Neural progenitor cell (in vitro differentiated cells): ENCODE data around the gene DUS1L.

Experiments
- CTCF ChIP-seq: fragments of 200-600 bp; sonication (generic); IDR thresholded peaks from 2 replicates; pipeline ENCODE4 v1.5.1; 2017; ENCODE audit warnings: antibody characterized with exemption, mild to moderate bottlenecking
- EZH2 ChIP-seq: fragments of 200-600 bp; sonication (generic); IDR thresholded peaks from 2 replicates; pipeline ENCODE4 v1.6.1; 2017; ENCODE audit warnings: antibody characterized with exemption, mild to moderate bottlenecking, moderate library complexity
- EZH2phosphoT487 ChIP-seq: fragments of 200-600 bp; sonication (generic); IDR thresholded peaks from 2 replicates; pipeline ENCODE4 v1.6.1; 2017; ENCODE audit warnings: antibody characterized with exemption

- TF ChIP-seq CTCF = no peak
- TF ChIP-seq EZH2 = no peak
- no peak for TF ChIP-seq EZH2phosphoT487
Observed at GRCh38 chr17:82085931-82086764, 20.5 kb upstream of the DUS1L start.
